ENCODE results near the gene HNRNPM.

HNRNPM gene

DNA sequence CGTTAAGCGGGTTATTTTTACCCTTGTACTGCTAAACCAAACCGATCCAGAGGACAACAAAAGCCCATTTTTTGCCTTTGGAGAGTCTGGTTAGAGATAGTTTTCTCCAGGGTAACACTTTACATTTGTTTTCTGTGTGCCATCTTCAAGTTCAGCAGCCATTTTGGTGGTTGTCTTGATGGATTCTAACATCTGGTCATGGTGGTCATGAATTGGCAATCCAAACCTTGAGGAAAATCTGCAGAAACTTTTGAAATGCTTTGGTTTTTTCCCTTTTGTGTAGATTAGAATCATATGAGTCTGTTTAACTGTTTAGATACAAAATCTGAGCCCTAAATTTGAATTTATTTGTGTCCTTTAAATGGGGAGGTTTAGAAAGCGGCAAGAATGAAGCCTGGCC lies 16.6 kb downstream of the HNRNPM start:
- no peak overlapping the region for H3K27ac ChIP-seq
- TF ChIP-seq, protein P1, sequence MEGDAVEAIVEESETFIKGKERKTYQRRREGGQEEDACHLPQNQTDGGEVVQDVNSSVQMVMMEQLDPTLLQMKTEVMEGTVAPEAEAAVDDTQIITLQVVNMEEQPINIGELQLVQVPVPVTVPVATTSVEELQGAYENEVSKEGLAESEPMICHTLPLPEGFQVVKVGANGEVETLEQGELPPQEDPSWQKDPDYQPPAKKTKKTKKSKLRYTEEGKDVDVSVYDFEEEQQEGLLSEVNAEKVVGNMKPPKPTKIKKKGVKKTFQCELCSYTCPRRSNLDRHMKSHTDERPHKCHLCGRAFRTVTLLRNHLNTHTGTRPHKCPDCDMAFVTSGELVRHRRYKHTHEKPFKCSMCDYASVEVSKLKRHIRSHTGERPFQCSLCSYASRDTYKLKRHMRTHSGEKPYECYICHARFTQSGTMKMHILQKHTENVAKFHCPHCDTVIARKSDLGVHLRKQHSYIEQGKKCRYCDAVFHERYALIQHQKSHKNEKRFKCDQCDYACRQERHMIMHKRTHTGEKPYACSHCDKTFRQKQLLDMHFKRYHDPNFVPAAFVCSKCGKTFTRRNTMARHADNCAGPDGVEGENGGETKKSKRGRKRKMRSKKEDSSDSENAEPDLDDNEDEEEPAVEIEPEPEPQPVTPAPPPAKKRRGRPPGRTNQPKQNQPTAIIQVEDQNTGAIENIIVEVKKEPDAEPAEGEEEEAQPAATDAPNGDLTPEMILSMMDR (conservative IDR thresholded peaks at IDR 0.05) = no peak
- TF ChIP-seq ZFX (IDR thresholded peaks at IDR 0.05) = no peak

DNA sequence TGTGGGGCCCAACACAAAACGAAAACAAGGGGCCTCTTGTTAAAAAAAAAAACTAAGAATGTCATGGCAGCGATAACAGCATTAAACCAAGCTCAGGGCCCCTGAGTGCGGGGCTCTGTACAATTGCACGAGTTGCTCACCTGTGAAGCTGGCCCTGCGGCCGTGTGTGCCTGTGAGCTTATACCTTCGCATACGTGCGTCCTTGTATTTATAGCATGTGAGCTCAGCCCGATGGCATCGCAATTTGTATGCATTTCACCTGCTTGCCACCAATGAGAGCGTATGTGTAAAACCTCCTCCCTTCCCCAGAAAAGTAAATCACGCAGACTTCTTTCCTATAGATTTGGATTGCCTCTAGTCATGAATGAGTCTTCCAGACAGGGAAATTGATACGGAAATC lies 17.1 kb downstream of the HNRNPM start:
- TF ChIP-seq, protein P1 (conservative IDR thresholded peaks at IDR 0.05) = no peak
- TF ChIP-seq ZFX (IDR thresholded peaks at IDR 0.05) = no peak
- H3K27ac ChIP-seq = no peak overlapping the region

DNA sequence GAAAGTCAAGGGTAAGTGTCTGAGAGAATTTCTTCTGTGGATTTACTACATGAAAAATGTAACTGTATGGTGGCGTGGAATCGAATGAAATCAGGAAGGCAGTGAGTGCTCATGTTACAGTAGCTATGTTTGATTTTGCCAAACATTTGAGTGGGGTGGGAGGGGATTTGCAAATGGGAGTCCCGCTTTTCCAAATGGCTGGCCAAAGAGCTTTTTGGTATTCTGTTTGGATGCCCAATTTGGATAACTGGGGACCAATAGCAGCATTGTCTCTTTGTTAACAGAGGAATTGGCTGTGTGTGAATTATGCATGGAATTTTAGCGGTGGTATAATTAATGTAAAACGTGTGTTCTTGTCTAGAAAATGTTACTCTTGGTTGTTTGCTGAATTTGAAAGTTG lies 17.8 kb downstream of the HNRNPM start:
- no peak for TF ChIP-seq ZFX (IDR thresholded peaks at IDR 0.05)
- TF ChIP-seq, protein P1 (conservative IDR thresholded peaks at IDR 0.05) = no peak
- H3K27ac ChIP-seq = no peak overlapping the region

DNA sequence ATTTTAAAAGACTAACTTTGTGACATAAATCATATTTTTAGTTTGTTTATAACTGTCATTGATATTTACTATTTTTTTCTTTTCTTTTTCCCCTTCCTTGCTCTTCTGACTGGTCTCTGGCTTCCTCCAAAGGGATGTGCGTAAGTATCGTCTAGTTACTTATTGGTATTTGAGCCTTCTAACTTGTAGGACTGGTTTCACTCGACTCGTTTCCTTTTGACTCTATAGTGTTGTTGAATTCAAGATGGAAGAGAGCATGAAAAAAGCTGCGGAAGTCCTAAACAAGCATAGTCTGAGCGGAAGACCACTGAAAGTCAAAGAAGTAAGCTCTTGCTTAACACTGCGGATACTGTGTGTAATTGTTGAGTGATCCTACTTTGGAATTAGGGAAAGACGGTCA lies 18.6 kb downstream of the HNRNPM start:
- H3K27ac ChIP-seq = no peak overlapping the region
- TF ChIP-seq ZFX (IDR thresholded peaks at IDR 0.05) = no peak
- TF ChIP-seq, protein P1 (conservative IDR thresholded peaks at IDR 0.05) = no peak

DNA sequence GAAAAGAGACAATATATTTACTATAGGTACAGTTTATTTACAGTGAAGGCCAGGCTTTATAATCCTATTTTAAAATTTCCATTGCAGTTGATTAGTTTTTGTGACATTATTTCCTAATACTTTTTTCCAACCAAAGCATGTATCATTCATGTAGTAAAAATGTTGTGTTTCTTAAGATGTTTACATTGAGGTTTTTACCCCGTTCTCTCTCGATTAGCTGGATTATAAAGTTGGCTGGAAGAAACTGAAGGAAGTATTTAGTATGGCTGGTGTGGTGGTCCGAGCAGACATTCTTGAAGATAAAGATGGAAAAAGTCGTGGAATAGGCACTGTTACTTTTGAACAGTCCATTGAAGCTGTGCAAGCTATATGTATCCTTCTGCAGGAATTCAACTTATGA lies 21.2 kb downstream of the HNRNPM start:
- no peak for TF ChIP-seq ZFX (IDR thresholded peaks at IDR 0.05)
- TF ChIP-seq, protein P1 (conservative IDR thresholded peaks at IDR 0.05) = no peak
- H3K27ac ChIP-seq = no peak overlapping the region

DNA sequence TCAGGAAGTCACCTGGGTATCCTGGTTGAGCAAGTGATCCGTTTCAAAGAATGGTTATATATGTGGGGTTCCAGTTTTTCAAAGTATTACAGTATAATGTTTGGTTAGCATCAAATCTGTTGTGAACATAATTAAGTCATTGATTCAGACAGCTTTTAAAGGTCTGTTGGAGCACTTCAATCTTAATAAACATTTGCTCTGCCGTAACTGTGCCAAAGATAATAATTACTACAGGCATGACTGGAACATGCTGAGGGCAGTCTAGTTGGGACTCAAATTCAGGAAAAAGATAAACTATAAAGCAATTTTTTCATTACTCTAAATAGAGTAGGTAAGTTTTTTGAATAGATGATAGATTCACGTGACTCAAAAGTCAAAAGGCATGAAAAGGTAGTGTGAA lies 23.3 kb downstream of the HNRNPM start:
- TF ChIP-seq, protein P1 (conservative IDR thresholded peaks at IDR 0.05) = no peak
- no peak for TF ChIP-seq ZFX (IDR thresholded peaks at IDR 0.05)
- no peak overlapping the region for H3K27ac ChIP-seq

DNA sequence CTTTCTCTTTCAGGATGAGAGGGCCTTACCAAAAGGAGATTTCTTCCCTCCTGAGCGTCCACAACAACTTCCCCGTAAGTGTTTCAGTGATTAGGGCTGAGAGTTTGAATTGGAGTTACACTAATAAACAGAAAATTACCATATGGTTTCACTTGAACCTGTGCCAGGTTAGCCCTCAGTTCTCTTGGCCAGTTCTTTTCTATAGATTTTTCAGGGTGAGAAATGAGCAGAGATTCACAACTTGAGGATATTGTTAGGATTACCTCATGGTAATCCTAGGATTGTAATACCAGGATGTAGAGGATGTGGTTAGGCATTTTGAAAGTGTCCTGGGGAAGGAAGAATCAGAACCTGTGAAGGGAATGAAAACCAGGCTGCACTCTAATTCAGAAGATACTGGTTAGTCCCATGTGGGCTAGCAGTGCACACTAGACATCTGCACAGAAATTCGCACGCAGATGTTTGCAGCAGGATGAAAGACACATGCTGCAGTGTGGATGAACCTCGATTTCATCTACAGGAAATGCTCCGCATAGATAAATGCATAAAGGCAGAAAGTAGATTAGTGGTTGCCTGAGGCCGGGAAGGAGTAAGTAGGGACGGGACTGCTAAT lies 24.1 kb downstream of the HNRNPM start:
- H3K27ac ChIP-seq = no peak overlapping the region
- no peak for TF ChIP-seq ZFX (IDR thresholded peaks at IDR 0.05)
- TF ChIP-seq, protein P1 (conservative IDR thresholded peaks at IDR 0.05) = no peak

Measured in C4-2B (cell line).